GM11168 (cell line): Measurements from ENCODE around the gene RTP5.

Experiments used
- in situ Hi-C: fragments of 300-500 bp; cut with MboI; formaldehyde crosslinking; loops from one replicate; pipeline ENCODE4 v1.12.0; 2022; ENCODE audit warnings: low sequenced_read_pairs; ENCODE audit not compliant: unreplicated experiment

Gene RTP5

DNA sequence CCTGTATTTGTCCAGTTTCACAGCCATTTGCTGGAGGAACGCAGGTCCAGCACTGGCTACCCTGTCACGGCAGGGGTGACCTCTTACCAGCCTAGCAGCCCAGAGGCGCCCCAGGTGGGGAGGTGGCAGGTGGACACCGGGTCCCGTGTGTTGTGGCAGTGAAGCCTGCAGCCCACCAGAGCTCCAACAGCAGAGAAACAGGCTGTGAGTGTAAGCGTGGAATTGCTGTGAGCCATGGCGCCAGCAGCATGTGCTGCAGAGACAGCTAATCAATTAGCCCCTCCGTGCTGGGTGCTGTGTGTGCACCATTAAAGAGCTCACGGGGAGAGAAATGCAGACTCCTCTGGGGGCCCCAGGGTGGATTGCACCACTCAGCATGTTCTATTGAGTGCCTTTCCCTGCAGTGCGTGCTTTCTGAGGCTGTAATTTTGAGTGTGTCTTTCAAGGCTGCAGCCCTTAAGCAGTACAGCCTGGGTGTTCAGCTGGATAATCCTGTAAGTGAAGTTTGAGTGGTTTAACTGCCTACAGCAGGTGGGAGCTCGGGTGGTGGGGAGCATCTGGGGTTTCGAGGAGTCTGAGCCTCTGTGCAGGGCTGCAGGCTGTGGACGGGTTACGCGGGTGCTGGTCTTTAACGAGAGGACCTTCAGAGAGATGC is 15.9 kb downstream of the RTP5 start:
- in situ Hi-C loops, result no loop called here

DNA sequence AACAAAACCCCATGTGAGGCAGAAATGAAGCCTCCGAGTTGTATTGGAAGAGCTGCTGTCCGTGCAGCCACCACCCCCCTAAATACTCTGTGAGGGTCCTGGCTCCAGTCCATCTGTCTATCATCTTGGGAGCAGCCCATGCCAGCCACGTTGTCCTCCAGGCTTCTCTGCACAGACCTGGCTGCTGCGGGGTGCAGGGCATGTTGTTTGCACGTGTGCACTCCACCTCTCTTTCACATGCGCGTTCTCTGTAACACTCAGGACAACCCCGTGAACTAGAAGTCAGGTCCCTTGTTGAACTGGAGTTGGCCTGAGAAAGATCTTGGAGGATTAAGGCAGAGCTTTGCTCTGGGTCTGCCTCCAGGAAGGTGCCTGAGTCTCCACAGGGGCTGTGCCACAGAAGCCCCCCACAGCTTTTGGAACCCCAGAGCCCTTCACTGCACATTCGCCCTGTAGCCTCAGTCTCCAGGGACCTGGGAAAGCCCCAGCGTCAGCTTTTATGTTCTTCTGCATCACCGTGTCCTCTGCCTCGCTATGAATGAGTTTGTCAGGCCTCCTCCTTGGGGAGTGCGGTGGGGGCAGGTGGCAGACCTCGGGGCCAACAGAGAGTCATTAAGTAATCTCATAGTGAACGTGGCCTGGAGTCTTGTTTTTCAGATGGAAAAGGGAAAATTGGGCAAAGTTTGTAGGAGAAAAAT is 16.6 kb downstream of the RTP5 start:
- in situ Hi-C loops, result no loop called here

DNA sequence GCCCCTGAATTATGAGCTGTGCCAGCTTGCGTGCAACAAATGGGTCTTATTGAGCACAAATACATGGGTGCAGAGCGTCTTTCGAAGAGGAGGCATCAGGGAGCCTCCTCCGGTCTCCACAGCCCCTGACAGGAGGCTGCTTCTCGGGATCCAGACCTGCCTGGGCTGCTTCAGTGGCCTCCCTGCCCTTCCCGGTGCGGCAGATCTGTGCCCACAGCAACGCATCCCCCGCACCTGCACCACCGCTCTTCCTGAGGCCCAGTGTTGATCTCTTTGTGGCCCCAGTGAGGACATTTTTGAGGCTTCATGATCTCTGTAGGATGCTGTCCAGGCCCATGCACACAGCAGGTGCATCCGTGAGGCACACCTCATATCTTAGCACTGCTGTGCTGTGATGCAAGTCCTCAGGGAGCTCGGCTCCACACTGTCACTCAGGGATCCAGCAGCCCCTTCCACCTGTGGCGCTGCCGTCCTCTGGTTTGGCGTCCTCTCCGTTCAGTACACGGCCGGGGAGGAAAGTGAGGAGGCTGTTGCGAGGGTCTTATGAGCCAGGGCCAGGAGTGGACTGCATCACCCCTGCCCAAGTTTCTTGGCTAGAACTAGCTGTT is 17.4 kb downstream of the RTP5 start:
- in situ Hi-C loops, result no loop called here

DNA sequence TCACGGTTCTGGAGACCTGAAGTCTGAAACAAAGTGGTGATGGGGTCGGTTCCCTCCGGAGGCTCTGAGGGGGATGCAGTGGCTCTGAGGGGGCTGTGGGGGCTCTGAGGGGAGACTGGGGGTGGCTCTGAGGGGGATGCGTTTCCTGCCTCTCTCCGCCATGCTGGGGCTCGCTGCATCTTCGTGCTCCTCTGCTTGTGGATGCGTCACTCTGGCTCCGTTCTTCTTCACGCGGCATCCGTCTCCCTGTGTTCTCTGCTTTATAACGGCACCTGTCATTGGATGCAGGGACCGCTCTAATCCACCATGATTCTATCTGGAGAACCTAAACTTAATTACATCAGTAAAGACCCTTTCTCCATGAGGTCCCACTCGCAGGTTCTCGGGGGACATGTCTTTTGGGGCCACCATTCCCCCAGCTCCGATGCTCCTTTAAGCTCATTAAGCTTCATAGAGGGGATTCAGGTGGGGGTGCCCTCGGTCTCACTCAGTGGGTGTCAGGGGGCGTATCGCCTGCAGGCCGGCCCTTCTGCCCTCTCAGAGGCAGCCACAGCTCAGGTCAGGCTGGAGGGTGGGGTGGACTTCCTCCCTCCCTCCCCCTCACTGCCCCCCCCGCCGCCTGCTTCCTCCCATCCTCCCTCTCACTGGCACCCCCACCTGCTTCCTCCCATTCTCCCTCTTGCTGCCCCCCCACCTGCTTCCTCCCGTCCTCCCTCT is 18.4 kb downstream of the RTP5 start:
- in situ Hi-C loops, result no loop called here

DNA sequence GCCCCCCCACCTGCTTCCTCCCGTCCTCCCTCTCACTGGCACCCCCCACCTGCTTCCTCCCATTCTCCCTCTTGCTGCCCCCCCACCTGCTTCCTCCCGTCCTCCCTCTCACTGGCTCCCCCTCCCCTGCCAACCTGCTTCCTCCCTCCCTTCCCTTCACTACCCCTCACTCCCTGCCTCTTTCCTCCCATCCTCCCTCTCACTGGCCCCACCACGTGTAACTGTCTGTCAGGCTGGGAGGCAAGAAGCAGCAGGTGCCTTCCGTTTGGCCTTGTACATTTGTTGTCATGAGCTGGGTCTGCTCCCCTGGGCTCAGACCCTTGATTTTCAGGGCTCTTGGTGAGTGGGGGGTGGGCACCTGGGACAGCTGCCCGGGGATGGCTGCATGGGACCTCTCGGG is 19.1 kb downstream of the RTP5 start:
- in situ Hi-C loops, result no loop called here

DNA sequence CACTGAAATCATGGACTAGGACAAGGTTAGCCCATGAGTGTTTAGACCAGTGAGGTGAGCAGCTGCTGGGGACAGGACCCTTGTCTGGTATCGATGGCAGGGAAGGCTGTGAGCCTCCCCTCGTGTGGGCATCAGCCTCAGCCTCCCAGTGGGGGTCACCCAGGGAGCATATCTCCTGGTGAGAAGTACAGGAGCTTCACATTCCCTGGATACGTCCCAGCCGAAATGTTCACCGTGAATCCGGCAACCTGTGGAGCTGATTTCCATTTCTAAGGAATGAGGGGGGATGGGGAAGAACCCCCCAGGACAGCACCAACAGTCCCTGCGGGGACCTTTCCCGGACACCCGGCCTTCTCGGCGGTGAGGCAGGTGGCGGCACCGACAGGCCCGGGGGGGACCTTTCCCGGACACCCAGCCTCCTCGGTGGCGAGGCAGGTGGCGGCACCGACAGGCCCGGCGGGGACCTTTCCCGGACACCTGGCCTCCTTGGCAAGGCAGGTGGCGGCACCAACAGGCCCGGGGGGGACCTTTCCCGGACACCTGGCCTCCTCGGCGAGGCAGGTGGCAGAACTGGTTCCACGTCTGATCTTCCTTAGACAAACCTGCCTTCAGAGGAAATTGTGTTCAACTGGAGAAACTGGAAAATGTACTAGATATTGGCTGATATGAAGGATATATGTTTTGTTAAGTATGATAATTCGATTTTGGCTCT is 21.2 kb downstream of the RTP5 start:
- in situ Hi-C loops, result no loop called here

DNA sequence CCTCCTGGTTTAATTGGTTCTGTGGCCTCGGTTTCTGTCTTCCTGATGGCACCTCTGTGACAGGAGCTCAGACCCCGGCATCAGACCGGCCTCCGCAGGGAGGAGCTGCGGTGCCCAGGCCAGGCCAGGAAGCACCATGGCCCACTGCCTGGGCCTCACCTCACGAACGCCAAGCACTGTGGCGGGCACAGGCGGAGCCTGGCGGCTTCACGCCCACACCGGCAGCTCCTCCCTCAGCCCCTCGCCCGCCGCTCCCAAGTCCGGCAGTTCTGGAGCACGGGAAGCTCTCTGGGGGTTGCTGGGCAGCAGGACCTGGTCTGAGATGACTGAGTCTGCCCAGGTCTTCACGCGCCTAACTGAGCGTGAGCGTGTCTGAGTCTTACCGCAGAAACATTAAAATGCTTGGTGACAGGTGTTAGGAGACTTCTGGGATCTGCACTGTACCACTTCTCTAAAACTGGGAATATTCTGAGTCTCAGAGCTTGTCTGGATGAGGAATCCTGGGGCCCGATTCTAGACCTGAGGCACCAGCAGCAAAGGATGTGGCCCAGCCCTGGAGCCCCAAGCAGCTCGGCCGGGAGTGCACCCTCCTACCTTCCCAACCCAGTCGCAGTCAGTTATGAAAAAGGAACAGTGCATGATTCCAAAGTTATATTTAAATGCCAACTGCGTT is 21.9 kb downstream of the RTP5 start:
- in situ Hi-C loops, result no loop called here

DNA sequence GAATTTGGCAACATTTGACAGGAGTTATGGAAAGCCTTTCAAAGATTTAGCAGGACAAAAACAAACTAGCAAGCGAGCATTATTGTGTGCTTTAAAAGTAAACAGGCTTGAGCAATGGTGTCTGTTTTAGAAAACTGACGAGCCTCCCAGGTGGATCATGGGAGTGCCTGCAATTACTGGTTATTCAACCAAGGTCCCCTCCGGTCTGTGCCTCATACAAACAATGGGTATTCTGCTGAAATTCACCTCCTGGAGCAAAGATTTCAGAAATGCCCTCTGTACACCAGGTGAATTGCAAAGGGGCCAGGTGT is 22.4 kb downstream of the RTP5 start:
- in situ Hi-C loops, result no loop called here

DNA sequence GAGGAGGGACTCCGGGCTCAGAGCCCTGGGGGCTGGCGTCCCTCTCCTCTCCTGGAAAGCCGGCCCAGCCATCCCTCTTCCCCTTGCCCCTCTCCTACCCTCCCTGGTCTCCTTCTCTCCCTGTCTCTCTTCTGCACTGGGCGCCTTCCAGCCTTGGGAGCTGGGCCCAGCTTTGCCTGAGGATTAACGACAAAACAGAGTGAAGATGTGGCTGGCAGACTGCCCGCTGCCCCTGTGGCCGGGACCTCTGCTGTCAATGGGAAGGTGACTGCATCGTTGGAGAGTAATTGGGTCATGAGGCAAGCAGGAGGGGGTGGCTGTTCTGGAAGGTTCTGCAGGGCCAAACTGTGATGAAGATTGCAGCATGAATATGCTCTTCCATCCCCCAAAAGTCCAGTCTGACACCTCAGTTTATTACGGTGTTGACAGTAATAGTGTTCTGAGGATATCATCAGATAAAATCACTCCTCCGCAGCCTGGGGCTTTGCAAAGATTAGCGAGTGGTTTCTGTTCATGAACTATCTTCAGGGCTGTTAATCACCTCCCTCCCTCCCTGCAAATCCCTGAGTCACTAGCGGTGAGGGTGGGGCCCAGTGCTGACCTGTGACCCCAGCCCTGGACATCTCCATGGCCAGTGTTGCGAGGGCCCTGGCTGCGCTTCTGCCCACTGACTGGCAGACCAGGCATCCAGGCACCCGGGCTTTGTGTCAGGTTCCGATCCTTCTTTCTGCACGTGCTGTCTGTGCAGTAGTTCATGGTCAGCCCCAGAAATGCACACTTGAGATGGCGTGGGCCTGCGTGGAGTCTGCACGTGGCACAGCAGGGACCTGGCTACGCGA is 23.0 kb downstream of the RTP5 start:
- in situ Hi-C loops, result no loop called here

DNA sequence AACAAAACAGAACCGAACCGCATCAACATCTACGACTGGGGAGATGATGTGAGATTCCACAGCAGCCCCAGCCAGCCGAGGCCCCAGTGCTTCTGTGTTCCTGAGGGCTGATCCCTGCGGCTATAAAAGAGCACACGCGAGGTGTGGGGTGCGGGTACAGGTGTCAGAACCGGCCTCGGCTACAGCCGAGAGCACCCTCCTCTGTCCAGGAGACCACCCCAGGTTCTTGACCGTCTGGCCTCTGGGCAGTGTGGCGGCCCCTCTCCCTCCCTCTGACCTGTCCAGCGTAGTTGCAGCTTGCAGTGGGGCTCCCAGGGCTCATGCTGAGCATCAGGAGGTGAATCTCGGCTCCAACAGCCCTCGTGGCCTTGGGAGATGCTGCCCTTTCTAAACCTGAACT is 23.7 kb downstream of the RTP5 start:
- in situ Hi-C loops, result no loop called here

DNA sequence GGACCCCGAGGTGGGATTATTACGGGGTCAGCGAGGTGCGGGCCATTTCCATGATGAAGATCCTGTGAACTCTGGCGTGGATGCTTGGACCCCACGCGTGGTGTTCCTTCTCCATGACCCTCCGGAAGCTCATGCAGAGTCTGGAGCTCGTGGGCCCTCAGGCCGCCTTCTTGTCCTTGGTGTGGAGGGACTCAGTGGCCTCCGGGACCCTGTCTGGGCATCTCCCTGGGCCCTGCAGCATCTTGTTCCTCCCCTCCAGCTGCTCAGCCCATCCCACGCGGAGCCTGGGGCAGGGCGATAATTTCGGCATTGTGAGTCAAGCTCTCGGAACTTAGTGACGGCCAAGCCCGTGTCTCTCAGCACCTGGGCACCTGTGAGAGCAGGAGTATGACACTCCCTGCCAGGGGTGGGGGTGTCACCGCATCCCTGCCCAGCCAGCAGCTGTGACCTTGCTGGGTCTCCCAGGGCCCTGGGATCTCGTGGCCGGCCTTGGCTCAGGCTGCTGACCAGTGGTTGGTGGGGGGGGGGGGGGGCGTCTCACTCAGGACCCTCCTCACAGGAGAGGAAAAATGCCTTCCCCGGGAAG is 24.6 kb downstream of the RTP5 start:
- in situ Hi-C loops, result no loop called here

DNA sequence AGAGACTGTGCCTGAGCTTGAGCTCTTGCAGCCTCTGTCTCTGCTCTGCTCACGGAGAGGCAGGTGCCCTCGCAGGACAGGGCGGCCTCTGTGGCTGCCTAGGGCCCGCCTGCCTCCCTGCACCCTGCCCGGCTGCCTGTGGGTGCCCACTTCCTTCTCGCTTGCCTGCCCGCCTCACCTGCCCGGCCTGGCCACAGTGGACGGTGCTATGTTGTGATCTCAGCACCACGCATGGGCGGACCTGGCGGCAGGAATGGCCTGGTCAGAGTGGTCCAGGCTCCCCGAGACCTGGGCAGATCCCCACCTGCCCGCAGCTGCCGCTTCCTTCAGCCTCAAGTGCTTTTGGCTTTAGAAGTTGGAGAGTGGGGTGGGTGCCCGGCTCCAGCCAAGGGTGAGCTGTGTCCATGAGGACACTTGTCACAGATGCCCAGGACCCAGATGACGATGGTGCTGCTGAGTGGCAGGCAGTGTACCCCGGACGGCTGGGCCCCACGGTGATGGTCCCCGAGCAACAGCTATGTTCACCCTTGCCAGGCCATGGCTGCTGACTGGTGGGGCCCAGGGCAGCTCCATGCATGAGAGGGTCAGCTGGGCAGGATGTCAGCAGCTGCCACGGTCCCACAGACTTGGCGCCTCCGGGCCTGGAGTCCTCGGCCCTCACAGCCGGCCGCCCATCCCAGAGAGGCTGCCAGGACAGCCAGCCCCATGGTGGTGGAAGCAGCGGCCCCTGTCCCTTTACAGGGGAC is 25.3 kb downstream of the RTP5 start:
- in situ Hi-C loops, result no loop called here

DNA sequence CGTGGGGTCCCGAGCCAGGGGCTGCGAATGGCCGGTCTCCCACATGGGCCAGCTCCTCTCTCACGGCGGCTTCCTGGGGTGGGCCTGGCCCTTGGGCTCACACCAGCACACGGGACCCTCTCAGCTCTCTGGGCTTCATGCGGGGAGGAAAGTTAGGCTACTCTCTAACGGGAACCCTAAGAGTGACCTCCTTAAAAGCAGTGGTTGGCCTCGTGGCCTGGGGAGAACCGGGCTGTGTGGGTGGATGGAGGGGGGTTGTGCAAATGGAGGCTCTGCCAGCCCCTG is 25.8 kb downstream of the RTP5 start:
- in situ Hi-C loops, result no loop called here

DNA sequence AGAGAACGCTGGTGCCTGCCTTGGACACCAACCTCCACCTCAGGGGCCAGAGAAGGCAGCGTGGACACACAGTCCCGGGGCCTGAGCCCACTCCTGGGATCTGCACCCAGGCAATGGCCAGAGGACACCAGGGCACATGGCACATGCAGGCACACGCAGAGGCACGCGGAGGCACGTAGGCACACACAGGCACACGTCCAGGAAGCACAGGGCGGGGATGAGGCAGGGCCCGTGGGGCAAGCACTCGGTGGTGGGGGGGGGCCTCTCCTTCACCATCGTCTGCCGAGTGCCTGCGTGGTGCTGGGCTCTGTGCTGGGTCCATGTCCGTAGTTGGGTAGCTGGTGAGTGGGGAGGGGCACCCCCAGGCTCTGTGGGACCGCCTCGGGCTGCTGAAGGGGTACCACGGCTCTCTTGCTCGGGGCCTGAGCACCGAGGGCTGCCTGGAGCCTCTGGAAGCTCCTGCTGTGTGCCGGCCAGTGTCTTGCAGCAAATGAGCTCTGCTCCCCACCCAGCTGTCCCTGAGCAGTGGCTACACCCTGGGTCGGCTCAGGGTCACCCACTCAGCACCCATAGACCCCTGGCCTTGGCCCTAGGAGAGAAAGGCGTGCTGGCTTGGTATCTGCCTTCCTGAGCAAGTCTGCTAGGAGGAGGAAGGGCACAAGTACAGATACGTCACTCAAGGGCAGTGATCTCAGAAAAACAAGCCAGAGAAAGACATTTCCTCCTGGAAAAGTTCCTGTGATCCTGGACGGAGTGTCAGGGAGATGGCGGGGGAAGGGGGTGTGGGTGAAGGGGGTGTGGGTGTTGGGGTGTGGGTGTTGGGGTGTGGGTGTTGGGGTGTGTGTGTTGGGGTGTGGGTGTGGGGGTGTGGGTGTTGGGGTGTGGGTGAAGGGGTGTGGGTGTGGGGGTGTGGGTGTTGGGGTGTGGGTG is 26.4 kb downstream of the RTP5 start:
- in situ Hi-C loops, result no loop called here

DNA sequence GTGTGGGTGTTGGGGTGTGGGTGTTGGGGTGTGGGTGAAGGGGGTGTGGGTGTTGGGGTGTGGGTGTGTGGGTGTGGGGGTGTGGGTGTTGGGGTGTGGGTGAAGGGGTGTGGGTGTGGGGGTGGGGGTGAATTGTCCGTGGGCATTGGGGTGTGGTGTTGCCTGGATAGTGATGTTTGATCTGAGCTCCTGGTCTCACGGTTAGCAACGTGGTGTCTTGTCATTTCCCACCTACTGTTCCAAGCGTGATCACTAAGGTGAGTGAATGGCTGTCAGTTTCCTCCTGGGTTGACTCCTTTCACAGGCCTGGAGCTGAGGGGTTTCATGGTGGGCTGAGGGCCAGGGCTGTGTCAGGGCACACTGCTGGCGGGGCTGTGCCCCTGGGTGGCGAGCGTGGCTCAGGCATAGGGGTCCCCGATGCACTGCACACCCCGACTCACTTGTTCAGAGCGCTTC is 27.2 kb downstream of the RTP5 start:
- in situ Hi-C loops, result no loop called here

DNA sequence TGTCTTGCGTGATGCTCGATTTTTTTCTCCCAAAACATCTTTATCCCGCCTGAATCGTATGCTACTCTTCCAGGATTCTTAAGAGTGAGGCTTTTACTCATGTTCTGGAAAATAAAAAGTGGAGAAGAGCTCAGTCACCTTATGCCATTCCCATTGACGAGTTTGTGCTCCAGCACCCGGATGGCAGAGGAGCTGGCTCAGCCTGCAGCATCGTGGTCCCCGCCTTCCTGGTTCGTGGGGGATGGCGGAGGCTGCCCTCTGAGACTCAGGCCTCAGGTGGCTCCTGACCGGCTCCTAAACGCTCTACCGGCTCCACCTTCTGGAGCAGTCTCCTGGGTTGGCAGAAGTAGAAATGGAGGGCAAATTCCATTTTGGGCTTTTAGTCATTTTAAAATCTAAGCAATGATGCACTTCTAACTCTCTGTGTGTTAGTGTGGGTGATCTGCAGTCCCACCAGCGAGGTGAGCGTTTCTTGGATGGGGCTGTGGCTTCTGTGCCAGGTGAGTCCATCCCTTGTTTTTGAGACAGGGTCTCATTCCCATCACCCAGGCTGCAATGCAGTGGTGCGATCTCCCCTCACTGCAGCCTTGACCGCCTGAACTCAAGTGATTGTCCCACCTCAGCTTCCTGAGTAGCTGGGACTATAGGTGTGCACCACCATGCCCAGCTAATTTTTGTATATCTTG is 27.8 kb downstream of the RTP5 start:
- in situ Hi-C loops, result no loop called here
